C4-2B (cell line): ENCODE measurements around the gene SCAP.
"Not testable (repeated sequence)": the region's sequence is repeated elsewhere in the genome, so short reads cannot be mapped to it uniquely, and the experiment has no call there.

Experiments used
- H3K27ac ChIP-seq: fragments of 450-650 bp; 2 replicates; pipeline ENCODE4 v1.5.1; 2017
- CTCF ChIP-seq: fragments of 450-650 bp; conservative IDR thresholded peaks from 2 replicates; pipeline ENCODE4 v1.5.1; 2017; ENCODE audit warnings: mild to moderate bottlenecking
- ZFX ChIP-seq: fragments of 450-650 bp; IDR thresholded peaks from 2 replicates; pipeline ENCODE4 v1.6.1; 2017

Gene SCAP

GRCh38 chr3:47495886-47496285 lies 20.1 kb upstream of the SCAP start:
- no peak overlapping the region for H3K27ac ChIP-seq
- TF ChIP-seq ZFX, result no peak
- TF ChIP-seq CTCF, result no peak

GRCh38 chr3:47495111-47495510 lies 19.4 kb upstream of the SCAP start:
- H3K27ac ChIP-seq, result no peak overlapping the region
- TF ChIP-seq CTCF, result no peak
- TF ChIP-seq ZFX, result no peak

- no peak overlapping the region for H3K27ac ChIP-seq
- TF ChIP-seq CTCF, result no peak
- no peak for TF ChIP-seq ZFX
These were observed 16.0 kb upstream of the SCAP start for GRCh38 chr3:47491777-47492176.

GRCh38 chr3:47491186-47491585 lies 15.4 kb upstream of the SCAP start:
- TF ChIP-seq CTCF (no peak), ZFX (no peak)
- no peak overlapping the region for H3K27ac ChIP-seq

- TF ChIP-seq CTCF (no peak), ZFX (no peak)
- no peak overlapping the region for H3K27ac ChIP-seq
These were observed 11.5 kb upstream of the SCAP start for GRCh38 chr3:47487265-47487664.

GRCh38 chr3:47485812-47486211 lies 10.1 kb upstream of the SCAP start:
- no peak overlapping the region for H3K27ac ChIP-seq
- TF ChIP-seq ZFX (no peak), CTCF (no peak)

GRCh38 chr3:47482366-47482765 lies 6.6 kb upstream of the SCAP start:
- H3K27ac ChIP-seq, result no peak overlapping the region
- TF ChIP-seq CTCF (no peak), ZFX (no peak)

- H3K27ac ChIP-seq, result not testable (repeated sequence)
These were observed 6.0 kb upstream of the SCAP start for GRCh38 chr3:47481763-47482162.

- H3K27ac ChIP-seq, result not testable (repeated sequence)
These were observed 4.5 kb upstream of the SCAP start for GRCh38 chr3:47480267-47480666.
